HG02885 (cell line): ENCODE data around the gene VAMP4.
"Not testable (repeated sequence)": the region's sequence is repeated elsewhere in the genome, so short reads cannot be mapped to it uniquely, and the experiment has no call there.

Experiments
- ATAC-seq: cut with Tn5 transposase; IDR thresholded peaks from one replicate; pipeline ENCODE4 v1.9.1; 2021; ENCODE audit warnings: mild to moderate bottlenecking; ENCODE audit not compliant: unreplicated experiment, poor library complexity

The VAMP4 gene

DNA sequence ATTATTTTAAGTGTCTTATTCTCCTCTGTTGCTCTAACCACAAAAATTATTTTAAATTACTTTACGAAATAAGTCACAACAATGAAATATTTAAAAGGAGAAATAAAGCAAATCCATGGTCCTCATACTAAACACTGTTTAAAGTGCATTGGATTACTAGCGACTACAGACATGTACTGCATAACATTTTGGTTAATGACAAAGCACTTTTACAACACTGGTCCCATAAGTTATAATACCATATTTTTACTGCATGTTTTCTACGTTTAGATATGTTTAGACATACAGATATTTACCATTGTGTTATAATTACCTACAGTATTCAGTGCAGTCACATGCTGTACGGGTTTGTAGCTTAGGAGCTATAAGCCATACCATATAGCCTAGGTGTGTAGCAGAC lies 30.2 kb downstream of the VAMP4 start:
- ATAC-seq = no peak

DNA sequence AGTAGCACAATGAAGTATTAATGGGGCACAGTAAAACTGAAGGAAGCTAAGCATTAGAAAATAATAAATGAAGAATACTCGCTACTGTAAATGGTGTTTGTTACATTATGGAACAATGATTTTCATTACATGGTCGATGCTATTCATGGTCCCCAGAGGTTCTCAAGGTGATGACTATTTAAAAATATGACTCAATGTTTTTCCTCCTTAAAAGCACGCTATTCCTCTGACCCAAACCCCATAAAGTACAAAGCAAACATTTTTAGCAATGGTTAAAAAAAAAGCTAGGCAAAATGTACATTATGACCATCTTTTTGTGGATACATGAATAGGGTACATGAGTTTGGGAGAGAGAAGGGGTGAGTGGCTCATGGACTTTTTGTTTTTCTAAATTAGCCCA lies 34.3 kb downstream of the VAMP4 start:
- no peak for ATAC-seq

DNA sequence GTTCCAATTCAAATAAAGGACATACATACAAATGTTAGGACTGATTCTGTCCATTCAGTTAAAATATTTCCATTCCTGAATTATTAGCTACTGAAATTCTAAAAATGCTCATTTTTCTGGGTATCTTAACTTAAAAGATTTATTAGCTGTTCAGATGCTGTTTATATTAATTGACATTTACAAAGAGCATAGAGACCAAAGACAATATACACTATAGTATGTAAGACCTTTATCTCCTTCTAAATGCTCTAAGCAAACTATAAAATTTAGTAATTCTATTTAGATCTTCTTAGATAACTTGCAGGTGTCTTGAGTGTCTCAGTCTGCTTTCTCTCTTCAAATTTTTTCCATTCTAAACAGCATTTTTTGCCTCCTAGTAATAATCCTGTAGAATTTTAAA lies 39.3 kb downstream of the VAMP4 start:
- no peak for ATAC-seq

DNA sequence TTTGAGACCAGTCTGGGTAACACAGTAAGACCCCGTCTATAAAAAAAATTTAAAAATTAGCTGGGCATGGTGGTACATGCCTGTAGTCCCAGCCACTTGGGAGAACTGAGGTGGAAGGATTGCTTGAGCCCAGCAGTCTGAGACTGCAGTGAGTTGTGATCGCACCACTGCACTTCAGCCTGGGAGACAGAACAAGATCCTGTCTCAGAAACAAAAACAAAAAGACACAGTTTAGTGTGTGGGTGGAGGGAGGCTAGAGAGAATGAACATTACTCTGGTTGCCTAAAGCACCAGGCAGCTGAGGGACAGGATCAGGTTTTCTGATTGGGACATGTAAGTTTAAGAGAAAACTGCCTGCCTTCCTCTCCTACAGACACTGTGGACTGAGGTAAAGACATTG lies 42.3 kb downstream of the VAMP4 start:
- ATAC-seq = no peak

DNA sequence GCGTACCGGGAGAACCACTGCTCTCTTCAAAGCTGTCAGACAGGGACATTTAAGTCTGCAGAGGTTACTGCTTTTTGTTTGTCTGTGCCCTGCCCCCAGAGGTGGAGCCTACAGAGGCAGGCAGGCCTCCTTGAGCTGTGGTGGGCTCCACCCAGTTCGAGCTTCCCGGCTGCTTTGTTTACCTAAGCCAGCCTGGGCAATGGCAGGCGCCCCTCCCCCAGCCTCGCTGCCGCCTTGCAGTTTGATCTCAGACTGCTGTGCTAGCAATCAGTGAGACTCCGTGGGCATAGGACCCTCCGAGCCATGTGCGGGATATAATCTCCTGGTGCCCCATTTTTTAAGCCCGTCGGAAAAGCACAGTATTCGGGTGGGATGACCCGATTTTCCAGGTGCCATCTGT lies 46.1 kb downstream of the VAMP4 start:
- not testable (repeated sequence) for ATAC-seq

GRCh38 chr1:171693541-171693940 lies 48.3 kb downstream of the VAMP4 start:
- not testable (repeated sequence) for ATAC-seq

- no peak for ATAC-seq
Measured at GRCh38 chr1:171683870-171684269, 58.0 kb downstream of the VAMP4 start.

DNA sequence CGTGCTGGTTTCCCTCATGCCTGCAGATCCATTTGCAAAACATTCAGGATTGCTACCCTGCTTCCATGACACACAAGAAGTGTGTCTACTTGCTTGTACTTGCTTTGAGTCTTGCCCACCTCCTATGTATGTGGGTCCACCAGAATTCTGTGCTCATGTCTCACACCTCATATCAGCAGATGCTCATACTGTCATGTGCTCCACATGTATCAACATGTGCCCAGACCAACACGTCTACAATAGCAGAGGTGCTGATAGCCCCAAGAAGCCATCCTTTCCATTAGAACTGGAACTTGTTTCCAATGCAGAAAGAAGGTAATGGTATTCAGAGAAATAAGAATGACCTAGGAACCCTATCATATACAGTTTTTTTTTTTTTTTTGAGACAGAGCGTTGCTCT lies 61.5 kb downstream of the VAMP4 start:
- ATAC-seq = no peak

DNA sequence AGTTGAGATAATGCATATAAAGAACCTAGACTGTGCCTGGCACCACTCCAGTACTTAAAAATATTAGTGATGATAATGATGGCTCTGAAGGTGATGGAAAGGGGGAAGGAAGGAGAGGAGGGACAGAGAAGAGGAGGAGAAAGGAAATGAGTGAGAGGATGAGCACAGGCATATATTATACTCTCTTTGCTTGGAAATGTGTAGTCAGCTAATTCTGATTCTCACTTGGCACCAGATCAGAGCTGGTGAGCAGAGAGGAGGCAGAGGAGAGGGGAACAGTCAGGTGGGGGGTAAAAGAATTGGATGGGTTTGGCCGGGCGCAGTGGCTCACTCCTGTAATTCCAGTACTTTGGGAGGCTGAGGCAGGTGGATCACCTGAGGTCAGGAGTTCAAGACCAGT lies 65.0 kb downstream of the VAMP4 start:
- no peak for ATAC-seq

GRCh38 chr1:171674431-171675405 lies 67.1 kb downstream of the VAMP4 start:
- ATAC-seq = no peak

- no peak for ATAC-seq
Measured at GRCh38 chr1:171670739-171671138, 71.1 kb downstream of the VAMP4 start.

GRCh38 chr1:171668372-171668771 lies 73.5 kb downstream of the VAMP4 start:
- no peak for ATAC-seq

- no peak for ATAC-seq
Measured at GRCh38 chr1:171666114-171666769, 75.6 kb downstream of the VAMP4 start.

GRCh38 chr1:171664976-171665375 lies 76.9 kb downstream of the VAMP4 start:
- ATAC-seq = no peak

DNA sequence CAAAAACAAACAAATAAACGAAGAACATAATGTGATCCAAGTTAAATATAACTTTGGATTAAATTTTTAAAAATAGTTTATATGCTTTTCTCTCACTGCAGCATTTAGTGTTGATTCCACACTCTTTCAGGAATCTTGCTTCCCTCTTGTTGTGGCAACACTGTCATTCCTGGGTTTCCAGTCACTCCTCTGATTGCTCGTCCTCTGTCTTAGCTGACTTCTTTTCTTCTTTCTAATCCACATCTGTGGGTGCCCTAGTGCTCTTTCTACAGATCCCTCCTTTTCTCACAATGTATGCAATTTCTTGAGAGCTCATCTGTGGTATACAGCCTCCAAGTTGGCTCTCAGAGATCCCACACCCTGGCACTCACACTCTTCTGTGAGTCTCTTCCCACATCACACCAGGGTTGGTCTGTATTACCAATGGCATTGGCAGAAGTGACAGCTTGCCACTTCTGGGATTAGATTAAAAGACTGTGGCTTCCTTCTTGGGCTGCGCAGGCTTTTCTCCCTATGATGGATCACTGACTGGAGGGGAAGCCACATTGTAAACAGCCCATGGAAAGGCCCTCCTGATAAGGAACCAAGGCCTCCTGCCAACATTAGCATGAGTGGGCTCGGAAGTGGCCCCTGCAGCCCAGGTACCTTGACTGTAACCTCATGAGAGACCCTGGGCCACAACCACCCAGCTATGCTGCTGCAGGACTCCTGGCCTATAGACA lies 77.8 kb downstream of the VAMP4 start:
- no peak for ATAC-seq

- ATAC-seq = no peak
Measured at GRCh38 chr1:171663036-171663853, 78.6 kb downstream of the VAMP4 start.

- ATAC-seq = no peak
Measured at GRCh38 chr1:171661076-171661650, 80.7 kb downstream of the VAMP4 start.

DNA sequence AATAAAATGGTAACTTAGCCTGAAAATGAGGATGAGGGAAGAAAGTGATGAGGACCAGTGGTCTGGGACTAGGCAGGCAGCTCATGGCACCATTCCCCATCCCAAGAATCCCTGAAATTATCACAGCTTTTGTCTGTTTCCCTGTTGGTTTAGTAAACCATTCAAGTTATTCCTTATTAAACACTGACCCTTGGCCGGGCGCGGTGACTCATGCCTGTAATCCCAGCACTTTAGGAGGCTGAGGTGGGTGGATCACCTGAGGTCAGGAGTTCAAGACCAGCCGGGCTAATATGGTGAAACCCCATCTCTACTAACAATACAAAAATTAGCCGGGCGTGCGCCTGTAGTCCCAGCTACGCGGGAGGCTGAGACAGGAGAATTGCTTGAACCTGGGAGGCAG lies 85.7 kb downstream of the VAMP4 start:
- not testable (repeated sequence) for ATAC-seq

DNA sequence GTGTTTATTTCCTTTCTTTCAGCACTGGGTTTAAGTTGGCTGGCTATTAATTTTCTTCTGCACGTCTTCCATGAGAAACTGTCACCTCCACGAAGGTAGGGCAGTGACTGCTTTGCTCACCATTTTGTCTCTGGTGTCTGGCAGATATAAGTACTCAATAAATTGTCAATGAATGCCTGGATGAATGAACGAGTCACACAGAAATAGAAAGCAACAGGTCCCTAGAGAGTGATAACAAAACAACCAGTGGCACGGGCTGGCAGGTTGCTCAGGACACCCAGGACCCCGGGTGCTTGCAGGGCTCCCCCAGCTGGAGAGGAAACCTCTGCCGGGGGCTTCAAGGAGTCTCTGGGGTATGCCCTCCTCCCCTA lies 86.1 kb downstream of the VAMP4 start:
- peak; percentile 3 for ATAC-seq
